Stimulated activated CD4-positive, alpha-beta T cell treated with anti-CD3 and anti-CD28 coated beads, Interleukin-12 subunit alpha, Interleukin-12 subunit beta, amount 100 ng/mL, for 4 hours (primary cell): ENCODE measurements around the gene CST8.

ENCODE experiments used
- DNase-seq: peaks from one replicate; pipeline ENCODE4 v3.0.0-alpha.2; 2020

CST8 gene

GRCh38 chr20:23526850-23527249, 35.9 kb downstream of the CST8 start:
- no peak for DNase-seq

GRCh38 chr20:23528867-23529431, 38.0 kb downstream of the CST8 start:
- DNase-seq, result no peak

- DNase-seq, result no peak
Observed at GRCh38 chr20:23530937-23531567, 40.1 kb downstream of the CST8 start.

- no peak for DNase-seq
Observed at GRCh38 chr20:23532533-23532932, 41.6 kb downstream of the CST8 start.

GRCh38 chr20:23533161-23533560, 42.2 kb downstream of the CST8 start:
- no peak for DNase-seq

GRCh38 chr20:23534801-23535593, 44.1 kb downstream of the CST8 start:
- no peak for DNase-seq

- DNase-seq, result no peak
Observed at GRCh38 chr20:23536328-23536974, 45.5 kb downstream of the CST8 start.

GRCh38 chr20:23537030-23537429, 46.1 kb downstream of the CST8 start:
- no peak for DNase-seq

GRCh38 chr20:23540624-23541023, 49.7 kb downstream of the CST8 start:
- DNase-seq, result no peak

- no peak for DNase-seq
Observed at GRCh38 chr20:23541330-23541729, 50.4 kb downstream of the CST8 start.

GRCh38 chr20:23541776-23542175, 50.9 kb downstream of the CST8 start:
- no peak for DNase-seq

- no peak for DNase-seq
Observed at GRCh38 chr20:23542801-23543200, 51.9 kb downstream of the CST8 start.

- no peak for DNase-seq
Observed at GRCh38 chr20:23544133-23544532, 53.2 kb downstream of the CST8 start.
